Measurements from ENCODE around the gene CD48.

DNA sequence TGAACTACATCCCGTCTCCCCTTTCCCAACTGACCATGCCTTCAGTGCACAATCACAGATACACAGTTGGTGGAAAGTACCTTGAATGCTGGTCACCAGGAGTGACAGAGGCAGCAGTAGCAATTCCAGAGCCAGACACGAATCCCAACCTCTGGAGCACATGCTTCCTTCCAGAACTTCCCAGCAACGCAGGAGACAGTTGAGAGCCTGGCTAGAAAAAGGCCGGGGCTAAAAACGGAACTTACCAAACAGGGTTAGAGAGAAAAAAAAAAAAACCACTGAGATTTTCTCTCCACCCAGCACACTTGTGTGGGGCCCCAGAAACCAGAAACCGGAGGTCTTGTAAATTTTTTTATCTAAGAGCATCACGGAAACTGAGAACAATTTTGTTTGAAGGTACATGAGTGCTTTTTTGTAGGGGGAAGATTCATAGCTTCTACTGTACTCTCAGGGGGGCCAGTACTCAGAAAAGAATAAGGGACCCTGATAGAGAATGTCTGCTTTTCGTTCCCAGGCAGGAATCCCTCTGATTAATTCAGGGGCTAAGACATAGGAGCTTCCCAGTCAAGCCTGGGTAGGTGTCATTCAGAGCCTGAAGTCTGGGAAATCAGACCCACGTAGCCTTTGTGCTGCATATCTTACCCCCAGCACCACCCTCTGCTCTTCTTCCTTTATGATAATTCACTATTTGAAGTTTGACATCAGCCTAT, at the start of gene CD48:
- no peak for TF ChIP-seq CTCF (IDR thresholded peaks at IDR 0.05)
- no peak for TF ChIP-seq POLR2A (IDR thresholded peaks at IDR 0.05)
- no peak for TF ChIP-seq POLR2AphosphoS5 (IDR thresholded peaks at IDR 0.05)
